Measurements from ENCODE around the gene EPN2.

The EPN2 gene

GRCh38 chr17:19302791-19303331 is 65.7 kb downstream of the EPN2 start:
- no peak overlapping the region for H3K9ac ChIP-seq (ENCODE audit: low read depth in 1 of 2, low read length in 2 of 2)
- H3K36me3 ChIP-seq (ENCODE audit: control insufficient read depth in 1 of 2, insufficient read depth in 2 of 2, low read length in 2 of 2) = no peaks in the 10 kb centered on the region
- H3K4me3 ChIP-seq (ENCODE audit: low read depth in 1 of 2, low read length in 2 of 2) = no peak overlapping the region
- peaks cover 30 to 36% of the 10 kb centered on the region in 2 donors for H3K4me1 ChIP-seq (ENCODE audit: control insufficient read depth in 1 of 2, insufficient read depth in 2 of 2, low read length in 2 of 2)
- H3K9me3 ChIP-seq (ENCODE audit: control insufficient read depth in 1 of 2, low read length in 2 of 2) = no peaks in the 10 kb centered on the region
- H3K27me3 ChIP-seq (ENCODE audit: control insufficient read depth in 1 of 2, insufficient read depth in 2 of 2, low read length in 2 of 2) = no peaks in the 10 kb centered on the region
- no peak overlapping the region for H3K27ac ChIP-seq (ENCODE audit: low read depth, low read length)

GRCh38 chr17:19303367-19303776 is 66.2 kb downstream of the EPN2 start:
- H3K9ac ChIP-seq (ENCODE audit: low read depth in 1 of 2, low read length in 2 of 2) = no peak overlapping the region
- H3K36me3 ChIP-seq (ENCODE audit: control insufficient read depth in 1 of 2, insufficient read depth in 2 of 2, low read length in 2 of 2) = no peaks in the 10 kb centered on the region
- no peak overlapping the region for H3K27ac ChIP-seq (ENCODE audit: low read depth, low read length)

GRCh38 chr17:19304209-19304608 is 67.0 kb downstream of the EPN2 start:
- H3K9ac ChIP-seq (ENCODE audit: low read depth in 1 of 2, low read length in 2 of 2) = peak overlapping the region in 1 of 2 donors; percentile 3
- H3K36me3 ChIP-seq (ENCODE audit: control insufficient read depth in 1 of 2, insufficient read depth in 2 of 2, low read length in 2 of 2) = no peaks in the 10 kb centered on the region
- peak overlapping the region in 1 of 2 donors; percentile 2 for H3K4me3 ChIP-seq (ENCODE audit: low read depth in 1 of 2, low read length in 2 of 2)
- peaks cover 30 to 36% of the 10 kb centered on the region in 2 donors for H3K4me1 ChIP-seq (ENCODE audit: control insufficient read depth in 1 of 2, insufficient read depth in 2 of 2, low read length in 2 of 2)
- no peaks in the 10 kb centered on the region for H3K27me3 ChIP-seq (ENCODE audit: control insufficient read depth in 1 of 2, insufficient read depth in 2 of 2, low read length in 2 of 2)
- no peaks in the 10 kb centered on the region for H3K9me3 ChIP-seq (ENCODE audit: control insufficient read depth in 1 of 2, low read length in 2 of 2)
- peak overlapping the region; percentile 54 for H3K27ac ChIP-seq (ENCODE audit: low read depth, low read length)

More at GRCh38 chr17:19303367-19303776, 66.2 kb downstream of the EPN2 start:
- no peak overlapping the region for H3K4me3 ChIP-seq (ENCODE audit: low read depth in 1 of 2, low read length in 2 of 2)
- no peaks in the 10 kb centered on the region for H3K27me3 ChIP-seq (ENCODE audit: control insufficient read depth in 1 of 2, insufficient read depth in 2 of 2, low read length in 2 of 2)
- peaks cover 30 to 36% of the 10 kb centered on the region in 2 donors for H3K4me1 ChIP-seq (ENCODE audit: control insufficient read depth in 1 of 2, insufficient read depth in 2 of 2, low read length in 2 of 2)
- H3K9me3 ChIP-seq (ENCODE audit: control insufficient read depth in 1 of 2, low read length in 2 of 2) = no peaks in the 10 kb centered on the region

GRCh38 chr17:19304751-19305150 is 67.6 kb downstream of the EPN2 start:
- Histone ChIP-seq H3K27me3 (ENCODE audit: control insufficient read depth in 1 of 2, insufficient read depth in 2 of 2, low read length in 2 of 2) (no peaks in the 10 kb centered on the region), H3K9ac (ENCODE audit: low read depth in 1 of 2, low read length in 2 of 2) (peak overlapping the region in 1 of 2 donors; percentile 3), H3K36me3 (ENCODE audit: control insufficient read depth in 1 of 2, insufficient read depth in 2 of 2, low read length in 2 of 2) (peaks cover 0 to 1% of the 10 kb centered on the region in 2 donors), H3K9me3 (ENCODE audit: control insufficient read depth in 1 of 2, low read length in 2 of 2) (no peaks in the 10 kb centered on the region), H3K4me3 (ENCODE audit: low read depth in 1 of 2, low read length in 2 of 2) (peak overlapping the region in 1 of 2 donors; percentile 2), H3K27ac (ENCODE audit: low read depth, low read length) (peak overlapping the region; percentile 54), H3K4me1 (ENCODE audit: control insufficient read depth in 1 of 2, insufficient read depth in 2 of 2, low read length in 2 of 2) (peaks cover 30 to 36% of the 10 kb centered on the region in 2 donors)

GRCh38 chr17:19305256-19305655 is 68.1 kb downstream of the EPN2 start:
- no peaks in the 10 kb centered on the region for H3K27me3 ChIP-seq (ENCODE audit: control insufficient read depth in 1 of 2, insufficient read depth in 2 of 2, low read length in 2 of 2)
- no peak overlapping the region for H3K9ac ChIP-seq (ENCODE audit: low read depth in 1 of 2, low read length in 2 of 2)
- H3K4me3 ChIP-seq (ENCODE audit: low read depth in 1 of 2, low read length in 2 of 2) = no peak overlapping the region
- H3K36me3 ChIP-seq (ENCODE audit: control insufficient read depth in 1 of 2, insufficient read depth in 2 of 2, low read length in 2 of 2) = peaks cover 0 to 5% of the 10 kb centered on the region in 2 donors
- H3K27ac ChIP-seq (ENCODE audit: low read depth, low read length) = no peak overlapping the region
- no peaks in the 10 kb centered on the region for H3K9me3 ChIP-seq (ENCODE audit: control insufficient read depth in 1 of 2, low read length in 2 of 2)
- H3K4me1 ChIP-seq (ENCODE audit: control insufficient read depth in 1 of 2, insufficient read depth in 2 of 2, low read length in 2 of 2) = peaks cover 30 to 36% of the 10 kb centered on the region in 2 donors

GRCh38 chr17:19305761-19306159 is 68.6 kb downstream of the EPN2 start:
- H3K4me3 ChIP-seq (ENCODE audit: low read depth in 1 of 2, low read length in 2 of 2) = peak overlapping the region in 1 of 2 donors; percentile 7

GRCh38 chr17:19306160-19307111 is 69.3 kb downstream of the EPN2 start:
- Histone ChIP-seq H3K4me1 (ENCODE audit: control insufficient read depth in 1 of 2, insufficient read depth in 2 of 2, low read length in 2 of 2) (peaks cover 30 to 34% of the 10 kb centered on the region in 2 donors), H3K9ac (ENCODE audit: low read depth in 1 of 2, low read length in 2 of 2) (no peak overlapping the region), H3K27me3 (ENCODE audit: control insufficient read depth in 1 of 2, insufficient read depth in 2 of 2, low read length in 2 of 2) (no peaks in the 10 kb centered on the region), H3K9me3 (ENCODE audit: control insufficient read depth in 1 of 2, low read length in 2 of 2) (no peaks in the 10 kb centered on the region), H3K27ac (ENCODE audit: low read depth, low read length) (no peak overlapping the region), H3K36me3 (ENCODE audit: control insufficient read depth in 1 of 2, insufficient read depth in 2 of 2, low read length in 2 of 2) (peaks cover 0 to 5% of the 10 kb centered on the region in 2 donors), H3K4me3 (ENCODE audit: low read depth in 1 of 2, low read length in 2 of 2) (peak overlapping the region in 1 of 2 donors; percentile 7)

More at GRCh38 chr17:19305761-19306159, 68.6 kb downstream of the EPN2 start:
- Histone ChIP-seq H3K27me3 (ENCODE audit: control insufficient read depth in 1 of 2, insufficient read depth in 2 of 2, low read length in 2 of 2) (no peaks in the 10 kb centered on the region), H3K9ac (ENCODE audit: low read depth in 1 of 2, low read length in 2 of 2) (no peak overlapping the region), H3K9me3 (ENCODE audit: control insufficient read depth in 1 of 2, low read length in 2 of 2) (no peaks in the 10 kb centered on the region), H3K4me1 (ENCODE audit: control insufficient read depth in 1 of 2, insufficient read depth in 2 of 2, low read length in 2 of 2) (peaks cover 30 to 36% of the 10 kb centered on the region in 2 donors), H3K36me3 (ENCODE audit: control insufficient read depth in 1 of 2, insufficient read depth in 2 of 2, low read length in 2 of 2) (peaks cover 0 to 5% of the 10 kb centered on the region in 2 donors), H3K27ac (ENCODE audit: low read depth, low read length) (no peak overlapping the region)

GRCh38 chr17:19307521-19307920 is 70.4 kb downstream of the EPN2 start:
- H3K27ac ChIP-seq (ENCODE audit: low read depth, low read length) = no peak overlapping the region
- H3K4me1 ChIP-seq (ENCODE audit: control insufficient read depth in 1 of 2, insufficient read depth in 2 of 2, low read length in 2 of 2) = peaks cover 30 to 31% of the 10 kb centered on the region in 2 donors
- H3K4me3 ChIP-seq (ENCODE audit: low read depth in 1 of 2, low read length in 2 of 2) = no peak overlapping the region
- no peaks in the 10 kb centered on the region for H3K27me3 ChIP-seq (ENCODE audit: control insufficient read depth in 1 of 2, insufficient read depth in 2 of 2, low read length in 2 of 2)
- no peaks in the 10 kb centered on the region for H3K9me3 ChIP-seq (ENCODE audit: control insufficient read depth in 1 of 2, low read length in 2 of 2)
- H3K36me3 ChIP-seq (ENCODE audit: control insufficient read depth in 1 of 2, insufficient read depth in 2 of 2, low read length in 2 of 2) = peaks cover 3 to 14% of the 10 kb centered on the region in 2 donors
- H3K9ac ChIP-seq (ENCODE audit: low read depth in 1 of 2, low read length in 2 of 2) = no peak overlapping the region

GRCh38 chr17:19308398-19308797 is 71.2 kb downstream of the EPN2 start:
- no peak overlapping the region for H3K4me3 ChIP-seq (ENCODE audit: low read depth in 1 of 2, low read length in 2 of 2)
- H3K4me1 ChIP-seq (ENCODE audit: control insufficient read depth in 1 of 2, insufficient read depth in 2 of 2, low read length in 2 of 2) = peaks cover 24 to 28% of the 10 kb centered on the region in 2 donors
- H3K36me3 ChIP-seq (ENCODE audit: control insufficient read depth in 1 of 2, insufficient read depth in 2 of 2, low read length in 2 of 2) = peaks cover 9 to 21% of the 10 kb centered on the region in 2 donors
- no peak overlapping the region for H3K27ac ChIP-seq (ENCODE audit: low read depth, low read length)
- H3K9ac ChIP-seq (ENCODE audit: low read depth in 1 of 2, low read length in 2 of 2) = no peak overlapping the region
- no peaks in the 10 kb centered on the region for H3K27me3 ChIP-seq (ENCODE audit: control insufficient read depth in 1 of 2, insufficient read depth in 2 of 2, low read length in 2 of 2)
- H3K9me3 ChIP-seq (ENCODE audit: control insufficient read depth in 1 of 2, low read length in 2 of 2) = no peaks in the 10 kb centered on the region

GRCh38 chr17:19309701-19310100 is 72.5 kb downstream of the EPN2 start:
- no peaks in the 10 kb centered on the region for H3K9me3 ChIP-seq (ENCODE audit: control insufficient read depth in 1 of 2, low read length in 2 of 2)
- peaks cover 16 to 18% of the 10 kb centered on the region in 2 donors for H3K4me1 ChIP-seq (ENCODE audit: control insufficient read depth in 1 of 2, insufficient read depth in 2 of 2, low read length in 2 of 2)
- H3K27me3 ChIP-seq (ENCODE audit: control insufficient read depth in 1 of 2, insufficient read depth in 2 of 2, low read length in 2 of 2) = no peaks in the 10 kb centered on the region
- no peak overlapping the region for H3K4me3 ChIP-seq (ENCODE audit: low read depth in 1 of 2, low read length in 2 of 2)
- H3K9ac ChIP-seq (ENCODE audit: low read depth in 1 of 2, low read length in 2 of 2) = no peak overlapping the region
- H3K36me3 ChIP-seq (ENCODE audit: control insufficient read depth in 1 of 2, insufficient read depth in 2 of 2, low read length in 2 of 2) = peaks cover 9 to 22% of the 10 kb centered on the region in 2 donors
- no peak overlapping the region for H3K27ac ChIP-seq (ENCODE audit: low read depth, low read length)
